Measurements from ENCODE around the gene MYH14. TPM values are rescaled to one million over a fixed set of nuclear protein-coding genes. Genes with fewer than 3 reads are reported as not detected.

Gene MYH14
- total and polyA plus RNA-seq, 9 of the 15 experiments (the other 6 are each of a cell fraction or from before 2014, with no cell fraction given), result 0.04 to 0.86 (median 0.19) TPM; not detected in 2

DNA sequence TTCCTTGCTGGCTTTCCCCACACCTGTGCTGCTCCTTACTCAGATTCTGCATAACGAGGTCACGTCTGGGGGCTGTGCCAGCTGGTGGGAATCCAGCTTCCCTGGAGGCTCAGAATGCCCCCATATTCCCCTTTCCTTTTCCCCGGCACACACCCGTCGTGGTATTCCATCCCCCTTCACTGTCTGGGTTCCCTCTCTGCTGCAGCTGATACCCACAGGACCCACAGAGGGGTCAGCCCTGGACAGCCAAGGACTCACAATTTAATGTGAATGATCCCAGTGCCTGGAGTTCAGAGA lies 4.2 kb upstream of the MYH14 start:
- no peaks in the 10 kb centered on the region for H3K9me1 ChIP-seq (ENCODE audit: control insufficient read depth, insufficient read depth, low read length)
- no TSS peak for BruUV-seq (replicated peaks)
- no peaks in the 10 kb centered on the region; the same call in none of the 2 replicates for H4K20me1 ChIP-seq (replicated peaks; ENCODE audit: control insufficient read depth, insufficient read depth, low read length)
- TF ChIP-seq ZNF212 (CRISPR knock-in tag; IDR thresholded peaks at IDR 0.05) (no peak), KLF6 (CRISPR knock-in tag; IDR thresholded peaks at IDR 0.05; ENCODE audit: borderline replicate concordance) (no peak), NUFIP1 (IDR thresholded peaks at IDR 0.05; ENCODE audit: partially characterized antibody) (no peak), ZNF140 (CRISPR knock-in tag; IDR thresholded peaks at IDR 0.05) (no peak), ZNF239 (CRISPR knock-in tag; IDR thresholded peaks at IDR 0.05) (no peak)
- TF ChIP-seq, protein P1, sequence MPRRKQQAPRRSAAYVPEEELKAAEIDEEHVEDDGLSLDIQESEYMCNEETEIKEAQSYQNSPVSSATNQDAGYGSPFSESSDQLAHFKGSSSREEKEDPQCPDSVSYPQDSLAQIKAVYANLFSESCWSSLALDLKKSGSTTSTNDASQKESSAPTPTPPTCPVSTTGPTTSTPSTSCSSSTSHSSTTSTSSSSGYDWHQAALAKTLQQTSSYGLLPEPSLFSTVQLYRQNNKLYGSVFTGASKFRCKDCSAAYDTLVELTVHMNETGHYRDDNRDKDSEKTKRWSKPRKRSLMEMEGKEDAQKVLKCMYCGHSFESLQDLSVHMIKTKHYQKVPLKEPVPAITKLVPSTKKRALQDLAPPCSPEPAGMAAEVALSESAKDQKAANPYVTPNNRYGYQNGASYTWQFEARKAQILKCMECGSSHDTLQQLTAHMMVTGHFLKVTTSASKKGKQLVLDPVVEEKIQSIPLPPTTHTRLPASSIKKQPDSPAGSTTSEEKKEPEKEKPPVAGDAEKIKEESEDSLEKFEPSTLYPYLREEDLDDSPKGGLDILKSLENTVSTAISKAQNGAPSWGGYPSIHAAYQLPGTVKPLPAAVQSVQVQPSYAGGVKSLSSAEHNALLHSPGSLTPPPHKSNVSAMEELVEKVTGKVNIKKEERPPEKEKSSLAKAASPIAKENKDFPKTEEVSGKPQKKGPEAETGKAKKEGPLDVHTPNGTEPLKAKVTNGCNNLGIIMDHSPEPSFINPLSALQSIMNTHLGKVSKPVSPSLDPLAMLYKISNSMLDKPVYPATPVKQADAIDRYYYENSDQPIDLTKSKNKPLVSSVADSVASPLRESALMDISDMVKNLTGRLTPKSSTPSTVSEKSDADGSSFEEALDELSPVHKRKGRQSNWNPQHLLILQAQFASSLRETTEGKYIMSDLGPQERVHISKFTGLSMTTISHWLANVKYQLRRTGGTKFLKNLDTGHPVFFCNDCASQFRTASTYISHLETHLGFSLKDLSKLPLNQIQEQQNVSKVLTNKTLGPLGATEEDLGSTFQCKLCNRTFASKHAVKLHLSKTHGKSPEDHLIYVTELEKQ (CRISPR knock-in tag; IDR thresholded peaks at IDR 0.05), result no peak
- TF ChIP-seq, protein P2, sequence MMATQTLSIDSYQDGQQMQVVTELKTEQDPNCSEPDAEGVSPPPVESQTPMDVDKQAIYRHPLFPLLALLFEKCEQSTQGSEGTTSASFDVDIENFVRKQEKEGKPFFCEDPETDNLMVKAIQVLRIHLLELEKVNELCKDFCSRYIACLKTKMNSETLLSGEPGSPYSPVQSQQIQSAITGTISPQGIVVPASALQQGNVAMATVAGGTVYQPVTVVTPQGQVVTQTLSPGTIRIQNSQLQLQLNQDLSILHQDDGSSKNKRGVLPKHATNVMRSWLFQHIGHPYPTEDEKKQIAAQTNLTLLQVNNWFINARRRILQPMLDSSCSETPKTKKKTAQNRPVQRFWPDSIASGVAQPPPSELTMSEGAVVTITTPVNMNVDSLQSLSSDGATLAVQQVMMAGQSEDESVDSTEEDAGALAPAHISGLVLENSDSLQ (IDR thresholded peaks at IDR 0.05), result no peak
- no peak overlapping the region for H3K4me3 ChIP-seq
- WGBS (ENCODE audit: insufficient coverage, low coverage, missing lambda C conversion rate), result 7% methylated on average over 3 of the region's 5 CpGs
- FAIRE-seq (no peak), ATAC-seq (no peak), DNase-seq (ENCODE audit: extremely low read depth in 1 of 4, low spot score in 3 of 4) (no peak)
- no peak overlapping the region for H3K4me2 ChIP-seq (ENCODE audit: insufficient read depth, low read length)
- H3K4me1 ChIP-seq (replicated peaks in 1 of 2; ENCODE audit: control insufficient read depth in 2 of 2, insufficient read depth in 2 of 2, low read length in 2 of 2), result peaks cover 0 to 10% of the 10 kb centered on the region in 2 experiments; a peak in 2 of 5 replicates
- intact Hi-C loops (cut with micrococcal nuclease) (no loop called here), in situ Hi-C loops (cut with MboI) (no loop called here)
- H3K27me3 ChIP-seq (ENCODE audit: control insufficient read depth in 2 of 2, insufficient read depth in 2 of 2, low read length in 2 of 2), result peaks cover 0 to 1% of the 10 kb centered on the region in 2 experiments; a peak in 1 of 5 replicates
- no peaks in the 10 kb centered on the region for H3K36me3 ChIP-seq (ENCODE audit: control insufficient read depth, insufficient read depth, low read length)
- CTCF ChIA-PET (ENCODE audit: low intra/inter-chr PET ratio), result no interaction called here
- H3K9me3 ChIP-seq (replicated peaks; ENCODE audit: control insufficient read depth, insufficient read depth, low read depth, low read length), result no peaks in the 10 kb centered on the region
- POLR2A ChIA-PET, result interaction anchor here (0.6 to 0.8 kb wide), 2 partner anchors 16 to 629 kb away, joined by 3 read pairs; no protein-coding TSS in a partner anchor
- no peaks in the 10 kb centered on the region for H3K79me2 ChIP-seq (ENCODE audit: control insufficient read depth, insufficient read depth, low read length)
- no peak overlapping the region for H3K27ac ChIP-seq (ENCODE audit: extremely low read depth, low read depth, low read length)
- no peak overlapping the region for H3K9ac ChIP-seq (ENCODE audit: insufficient read depth in 1 of 2, low read depth in 2 of 2, low read length in 2 of 2)
- H2AFZ ChIP-seq (ENCODE audit: low read depth, low read length), result no peak overlapping the region

Data from K562 (cell line).